ENCODE results near the gene PDC.

- no peak for TF ChIP-seq CTCF (IDR thresholded peaks at IDR 0.05)
- no peak for TF ChIP-seq POLR2A (IDR thresholded peaks at IDR 0.05)
Observed at GRCh38 chr1:186479162-186479561, 18.2 kb upstream of the PDC start.
